UCSD-AML1 (cell line): ENCODE results near the gene RGS19.
A peak's percentile ranks its signal among the peaks of the same experiment; 100 is the strongest.

Experiments used
- DNase-seq: peaks from one replicate; lab custom pipeline; 2025; ENCODE audit not compliant: unreplicated experiment; lab: John Stamatoyannopoulos, UW

Gene RGS19

GRCh38 chr20:64050261-64051032, 28.9 kb downstream of the RGS19 start:
- DNase-seq, result peak; percentile 82

- DNase-seq, result peak; percentile 66
These were observed 29.4 kb downstream of the RGS19 start for GRCh38 chr20:64049878-64050260.

- DNase-seq, result peak; percentile 66
These were observed 30.0 kb downstream of the RGS19 start, which contains the start of gene SOX18 for GRCh38 chr20:64049060-64049877. TSS of gene SOX18 (minus strand) at chr20:64049639. CDS start at chr20:64049516, 123 bp downstream.

GRCh38 chr20:64048402-64049044, 30.8 kb downstream of the RGS19 start:
- DNase-seq, result no peak

- no peak for DNase-seq
These were observed 31.3 kb downstream of the RGS19 start for GRCh38 chr20:64047968-64048401.

GRCh38 chr20:64047046-64047389, 32.3 kb downstream of the RGS19 start:
- DNase-seq, result no peak

- peak; percentile 45 for DNase-seq
These were observed 33.8 kb downstream of the RGS19 start for GRCh38 chr20:64045346-64046011.

GRCh38 chr20:64044484-64045247, 34.7 kb downstream of the RGS19 start:
- peak; percentile 51 for DNase-seq

GRCh38 chr20:64043768-64044167, 35.5 kb downstream of the RGS19 start:
- no peak for DNase-seq

- peak; percentile 59 for DNase-seq
These were observed 37.1 kb downstream of the RGS19 start for GRCh38 chr20:64042054-64042781.

GRCh38 chr20:64041781-64042053, 37.6 kb downstream of the RGS19 start:
- no peak for DNase-seq

- DNase-seq, result peak; percentile 57
These were observed 38.1 kb downstream of the RGS19 start for GRCh38 chr20:64041040-64041780.

- no peak for DNase-seq
These were observed 38.9 kb downstream of the RGS19 start for GRCh38 chr20:64040231-64041039.

- no peak for DNase-seq
These were observed 39.8 kb downstream of the RGS19 start for GRCh38 chr20:64039293-64040160.

GRCh38 chr20:64038565-64039292, 40.6 kb downstream of the RGS19 start:
- peak; percentile 88 for DNase-seq

GRCh38 chr20:64038224-64038564, 41.1 kb downstream of the RGS19 start:
- no peak for DNase-seq
